Thoracic aorta endothelial cell (primary cell): ENCODE measurements around the gene SLC26A2. TPM values are rescaled to one million over a fixed set of nuclear protein-coding genes. Genes with fewer than 3 reads are reported as not detected.

ENCODE experiments used
- small RNA-seq: library from RNA; depleted of rRNA; stranded (forward); fragments of <200 nt; gene quantifications from one replicate; pipeline ENCODE3, GENCODE V24; 2012
- total RNA-seq: library from RNA; depleted of rRNA; stranded (reverse); fragments of >200 nt; gene quantifications from 2 replicates; pipeline ENCODE4 v1.2.3, GENCODE V29; 2012

The SLC26A2 gene
- 28.2 and 32.0 TPM in 2 replicates for total RNA-seq

DNA sequence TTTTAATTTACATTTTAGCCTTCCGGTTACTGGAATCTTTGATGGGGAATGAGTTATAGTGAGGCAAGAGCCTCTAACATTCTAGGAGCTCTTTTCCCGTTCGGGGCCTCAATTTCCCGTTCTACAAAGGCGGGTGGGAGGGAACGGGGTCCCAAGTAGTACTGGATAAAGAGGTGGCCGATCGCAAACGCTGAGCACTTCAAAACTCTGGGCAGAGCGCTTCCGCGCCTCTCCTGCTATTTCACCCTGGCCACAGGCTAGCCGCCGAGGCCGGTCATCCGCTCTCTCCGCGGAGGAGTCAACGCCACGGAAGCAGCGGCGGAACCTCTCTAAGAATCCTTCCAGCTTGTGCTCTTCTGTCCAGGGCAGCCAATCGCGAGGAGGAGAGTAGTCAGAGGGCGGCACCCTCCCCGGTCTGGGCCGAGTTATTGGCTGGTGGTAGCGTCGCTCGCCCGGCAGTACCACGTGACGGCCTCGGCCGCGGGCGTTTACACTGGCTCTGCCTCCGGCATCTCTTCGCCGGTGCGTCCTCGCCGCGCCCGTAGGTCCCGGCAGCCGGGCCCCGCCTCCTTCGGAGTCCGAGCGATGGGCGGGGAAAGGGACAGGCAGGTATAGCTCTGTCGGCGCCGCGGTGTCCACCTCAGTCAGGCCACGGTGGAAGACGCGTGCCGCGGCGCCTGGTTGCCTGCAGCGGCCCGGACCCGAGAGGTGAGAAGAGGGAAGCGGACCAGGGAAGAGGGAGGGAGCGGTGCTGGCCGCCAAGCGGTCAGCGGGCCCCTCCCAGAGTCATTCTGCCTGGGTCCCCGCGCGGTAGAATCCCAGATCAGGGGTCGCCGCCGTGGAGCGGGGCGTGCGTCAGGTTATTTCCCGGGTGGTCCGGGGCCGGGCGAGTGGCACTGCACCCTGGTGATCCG lies at the start of gene SLC26A2:
TSS of gene SLC26A2 (plus strand) at position 487 of the 914 bp plus-strand sequence. CDS start 16,895 bp downstream, outside the sequence.

DNA sequence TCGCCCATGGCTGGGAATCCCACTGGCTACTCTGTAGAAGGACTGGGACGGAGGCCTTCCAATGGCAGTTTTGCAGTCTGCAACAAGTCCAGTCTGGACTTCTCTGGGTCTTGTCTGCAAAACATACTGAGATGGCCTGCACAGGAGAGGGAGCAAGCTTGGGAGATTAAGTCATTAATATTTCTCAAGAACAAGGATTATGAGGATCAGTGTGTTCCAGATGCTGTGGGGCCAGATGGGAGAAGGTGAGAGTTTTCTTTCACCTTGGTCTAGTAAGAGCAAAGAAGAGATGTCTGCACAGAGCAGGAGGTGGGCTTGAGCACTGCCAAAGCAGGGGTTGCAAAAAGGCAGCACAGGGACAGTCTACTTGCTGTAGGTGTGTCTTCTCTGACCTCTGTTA lies 15.9 kb upstream of the SLC26A2 start, which contains the start of gene PDE6A:
TSS of gene PDE6A (minus strand) at position 128 of the 400 bp plus-strand sequence. CDS start at position 8, 120 bp downstream.

DNA sequence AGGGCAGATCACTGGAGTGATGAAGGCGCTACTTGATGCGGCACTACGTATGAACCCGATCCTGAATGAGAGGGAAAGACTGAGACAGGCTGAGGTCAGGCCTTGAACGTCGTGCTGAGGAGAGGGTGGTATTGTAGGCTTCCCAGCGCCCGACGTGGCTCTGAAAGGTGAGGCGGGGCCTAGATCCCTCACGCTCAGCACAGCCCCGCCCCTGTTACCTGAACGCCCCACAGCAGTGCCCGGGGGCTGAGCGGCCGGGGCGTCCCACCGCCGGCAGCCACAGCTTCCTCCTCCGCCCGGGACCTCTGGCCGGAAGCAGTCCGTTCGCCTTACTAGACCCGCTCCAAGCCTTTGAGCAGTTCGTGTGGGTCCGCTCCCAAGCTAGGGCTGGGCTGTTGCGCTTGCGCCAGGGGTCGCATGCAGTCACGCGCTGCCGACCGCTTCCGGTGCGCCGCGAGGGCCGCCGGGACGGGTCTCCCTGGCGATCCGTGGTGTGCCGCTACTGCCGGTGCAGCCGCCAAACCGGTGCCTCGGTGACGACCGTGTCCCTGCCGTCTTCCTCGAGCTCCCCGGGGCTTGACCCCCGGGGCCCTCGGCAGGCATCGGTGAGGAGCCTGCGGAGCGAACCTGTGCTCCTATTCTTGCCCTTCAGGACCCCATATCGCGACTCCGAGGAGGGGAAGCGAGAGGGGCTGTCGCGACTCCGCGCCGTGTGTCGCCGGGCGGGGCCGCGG lies 39.9 kb downstream of the SLC26A2 start, which contains the start of the genes HMGXB3 and TIGD6:
TSS of gene HMGXB3 (plus strand) at position 484 of the 734 bp plus-strand sequence. CDS start 4,114 bp downstream, outside the sequence.
TSS of gene TIGD6 (minus strand) at position 399 of the 734 bp plus-strand sequence. CDS start 4,306 bp downstream, outside the sequence.

Small RNA genes within 50 kb of the gene (small RNA-seq; reads per million reads assigned to genes)
- gene RF00019, result not detected

Other genes starting within 250 kb of the SLC26A2 start
- 1.6 and 2.4 TPM in 2 replicates for gene PPARGC1B, start 230.4 kb upstream of the SLC26A2 start, total RNA-seq
- gene PDE6A, start 16.0 kb upstream of the SLC26A2 start, total RNA-seq, result not detected in 2 replicates
- gene TIGD6, start 39.9 kb downstream of the SLC26A2 start, total RNA-seq, result 4.4 and 4.9 TPM in 2 replicates
- 34.7 and 39.3 TPM in 2 replicates for gene HMGXB3, start 40.0 kb downstream of the SLC26A2 start, total RNA-seq
- gene CSF1R, start 125.8 kb downstream of the SLC26A2 start, total RNA-seq, result not detected in 2 replicates
- 0.40 and 1.6 TPM in 2 replicates for gene PDGFRB, start 195.1 kb downstream of the SLC26A2 start, total RNA-seq
- gene CDX1, start 206.0 kb downstream of the SLC26A2 start, total RNA-seq, result not detected in 2 replicates
- gene SLC6A7, start 229.3 kb downstream of the SLC26A2 start, total RNA-seq, result not detected in 2 replicates